Measurements from ENCODE around the gene ABHD17A. TPM values are rescaled to one million over a fixed set of nuclear protein-coding genes. Genes with fewer than 3 reads are reported as not detected.

ABHD17A gene
- total RNA-seq, 1 donor from 2014 or later, result 20.2 TPM

DNA sequence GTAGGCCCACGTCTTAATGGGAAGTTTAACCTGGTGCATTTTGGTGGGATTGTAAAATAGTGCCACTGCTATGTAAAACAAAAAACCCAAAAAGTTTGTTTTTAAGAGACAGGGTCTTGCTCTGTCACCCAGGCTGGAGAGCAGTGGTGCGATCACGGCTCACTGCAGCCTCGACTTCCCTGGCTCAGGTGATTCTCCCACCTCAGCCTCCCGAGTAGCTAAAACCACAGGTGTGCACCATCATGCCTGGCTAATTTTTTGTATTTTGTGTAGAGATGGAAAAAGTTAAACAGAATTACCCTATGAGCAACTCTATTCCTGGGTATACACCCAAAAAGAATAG, 36.2 kb downstream of the ABHD17A start:
- Mint-ChIP-seq H3K27me3 (ENCODE audit: insufficient read depth, low read depth) (no peaks in the 10 kb centered on the region), H3K36me3 (no peaks in the 10 kb centered on the region), H3K4me3 (peak overlapping the region; percentile 85), H3K9me3 (no peaks in the 10 kb centered on the region), H3K4me1 (peaks cover 24% of the 10 kb centered on the region), H3K27ac (peak overlapping the region; percentile 32)
- H2AFZ ChIP-seq (replicated peaks), result no peak overlapping the region
- H3K36me3 ChIP-seq, result no peaks in the 10 kb centered on the region
- H3K4me3 ChIP-seq, result peak overlapping the region; percentile 100
- H3K9me3 ChIP-seq (ENCODE audit: low read depth), result no peaks in the 10 kb centered on the region
- H3K4me2 ChIP-seq, result no peak overlapping the region
- H3K27me3 ChIP-seq, result no peaks in the 10 kb centered on the region
- H3K4me1 ChIP-seq, result peaks cover 14% of the 10 kb centered on the region
- H4K20me1 ChIP-seq (ENCODE audit: low read depth), result peaks cover 60% of the 10 kb centered on the region
- H3K9ac ChIP-seq, result no peak overlapping the region
- H3K27ac ChIP-seq, result no peak overlapping the region
- H3F3A ChIP-seq (ENCODE audit: low read depth), result peaks cover 17% of the 10 kb centered on the region
- H3K79me2 ChIP-seq (ENCODE audit: low read depth), result peaks cover 54% of the 10 kb centered on the region
- no peak for DNase-seq (ENCODE audit: low spot score)
- TF ChIP-seq, protein P1, sequence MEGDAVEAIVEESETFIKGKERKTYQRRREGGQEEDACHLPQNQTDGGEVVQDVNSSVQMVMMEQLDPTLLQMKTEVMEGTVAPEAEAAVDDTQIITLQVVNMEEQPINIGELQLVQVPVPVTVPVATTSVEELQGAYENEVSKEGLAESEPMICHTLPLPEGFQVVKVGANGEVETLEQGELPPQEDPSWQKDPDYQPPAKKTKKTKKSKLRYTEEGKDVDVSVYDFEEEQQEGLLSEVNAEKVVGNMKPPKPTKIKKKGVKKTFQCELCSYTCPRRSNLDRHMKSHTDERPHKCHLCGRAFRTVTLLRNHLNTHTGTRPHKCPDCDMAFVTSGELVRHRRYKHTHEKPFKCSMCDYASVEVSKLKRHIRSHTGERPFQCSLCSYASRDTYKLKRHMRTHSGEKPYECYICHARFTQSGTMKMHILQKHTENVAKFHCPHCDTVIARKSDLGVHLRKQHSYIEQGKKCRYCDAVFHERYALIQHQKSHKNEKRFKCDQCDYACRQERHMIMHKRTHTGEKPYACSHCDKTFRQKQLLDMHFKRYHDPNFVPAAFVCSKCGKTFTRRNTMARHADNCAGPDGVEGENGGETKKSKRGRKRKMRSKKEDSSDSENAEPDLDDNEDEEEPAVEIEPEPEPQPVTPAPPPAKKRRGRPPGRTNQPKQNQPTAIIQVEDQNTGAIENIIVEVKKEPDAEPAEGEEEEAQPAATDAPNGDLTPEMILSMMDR (IDR thresholded peaks at IDR 0.05), result no peak
- TF ChIP-seq EZH2phosphoT487 (IDR thresholded peaks at IDR 0.05), result no peak
- no peak for TF ChIP-seq EZH2 (IDR thresholded peaks at IDR 0.05)

DNA sequence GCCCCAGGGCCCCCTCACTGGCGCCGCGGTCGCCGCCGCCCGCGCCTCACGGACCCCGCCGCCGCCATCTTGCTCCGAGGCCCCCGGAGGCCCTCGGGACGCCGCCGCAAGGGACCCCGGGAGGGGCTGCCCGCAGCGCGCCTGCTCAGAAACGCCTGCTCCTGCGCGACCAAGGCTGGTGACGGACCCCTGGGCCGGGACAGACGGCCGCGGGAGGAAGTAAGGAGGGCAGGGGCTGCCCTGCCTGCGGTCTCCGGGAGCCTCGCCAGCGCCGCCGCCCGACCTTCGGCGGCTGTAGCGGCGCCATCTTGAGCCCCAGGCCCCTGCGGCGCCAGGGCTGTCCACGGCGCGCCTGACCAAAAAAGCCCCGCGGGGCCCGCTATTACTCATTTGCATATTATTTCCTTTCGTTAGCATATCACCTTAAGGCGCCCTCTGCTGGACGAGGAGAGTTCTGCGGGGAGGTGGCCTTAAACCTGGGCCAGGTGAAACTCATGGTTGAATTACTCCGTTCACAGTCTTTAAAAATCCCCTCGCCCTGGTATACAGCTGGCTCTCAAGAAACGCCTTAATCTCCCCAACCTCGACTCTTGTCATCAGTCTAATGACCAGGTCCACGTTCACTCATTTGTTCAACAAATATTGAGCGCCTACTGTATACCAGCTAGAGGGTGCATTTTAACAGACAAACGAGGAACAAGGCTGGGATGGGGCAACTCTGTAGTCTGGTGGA, 36.7 kb downstream of the ABHD17A start, which contains the start of gene REXO1:
Gene REXO1 (minus strand): TSS at position 85 of the 733 bp plus-strand sequence. CDS start 125 bp downstream, outside the sequence.
- Histone ChIP-seq H4K20me1 (ENCODE audit: low read depth) (peaks cover 60% of the 10 kb centered on the region), H3K27me3 (no peaks in the 10 kb centered on the region), H3K4me1 (peaks cover 11% of the 10 kb centered on the region), H3K9ac (peak within 1 kb of the TSS; percentile 99), H2AFZ (replicated peaks) (peak within 1 kb of the TSS; percentile 94), H3K27ac (peak within 1 kb of the TSS; percentile 100), H3K79me2 (ENCODE audit: low read depth) (peaks cover 54% of the 10 kb centered on the region), H3F3A (ENCODE audit: low read depth) (peaks cover 15% of the 10 kb centered on the region), H3K36me3 (no peaks in the 10 kb centered on the region), H3K4me2 (peak within 1 kb of the TSS; percentile 99), H3K4me3 (peak within 1 kb of the TSS; percentile 100), H3K9me3 (ENCODE audit: low read depth) (no peaks in the 10 kb centered on the region)
- H3K27me3 Mint-ChIP-seq (ENCODE audit: insufficient read depth, low read depth), result no peaks in the 10 kb centered on the region
- TF ChIP-seq, protein P1 (IDR thresholded peaks at IDR 0.05), result peak; percentile 93
- TF ChIP-seq EZH2 (IDR thresholded peaks at IDR 0.05) (no peak), EZH2phosphoT487 (IDR thresholded peaks at IDR 0.05) (no peak)
- H3K9me3 Mint-ChIP-seq, result no peaks in the 10 kb centered on the region
- peak; percentile 95 for DNase-seq (ENCODE audit: low spot score)
- peaks cover 24% of the 10 kb centered on the region for H3K4me1 Mint-ChIP-seq
- peak within 1 kb of the TSS; percentile 95 for H3K4me3 Mint-ChIP-seq
- H3K27ac Mint-ChIP-seq, result peak within 1 kb of the TSS; percentile 97
- H3K36me3 Mint-ChIP-seq, result no peaks in the 10 kb centered on the region

DNA sequence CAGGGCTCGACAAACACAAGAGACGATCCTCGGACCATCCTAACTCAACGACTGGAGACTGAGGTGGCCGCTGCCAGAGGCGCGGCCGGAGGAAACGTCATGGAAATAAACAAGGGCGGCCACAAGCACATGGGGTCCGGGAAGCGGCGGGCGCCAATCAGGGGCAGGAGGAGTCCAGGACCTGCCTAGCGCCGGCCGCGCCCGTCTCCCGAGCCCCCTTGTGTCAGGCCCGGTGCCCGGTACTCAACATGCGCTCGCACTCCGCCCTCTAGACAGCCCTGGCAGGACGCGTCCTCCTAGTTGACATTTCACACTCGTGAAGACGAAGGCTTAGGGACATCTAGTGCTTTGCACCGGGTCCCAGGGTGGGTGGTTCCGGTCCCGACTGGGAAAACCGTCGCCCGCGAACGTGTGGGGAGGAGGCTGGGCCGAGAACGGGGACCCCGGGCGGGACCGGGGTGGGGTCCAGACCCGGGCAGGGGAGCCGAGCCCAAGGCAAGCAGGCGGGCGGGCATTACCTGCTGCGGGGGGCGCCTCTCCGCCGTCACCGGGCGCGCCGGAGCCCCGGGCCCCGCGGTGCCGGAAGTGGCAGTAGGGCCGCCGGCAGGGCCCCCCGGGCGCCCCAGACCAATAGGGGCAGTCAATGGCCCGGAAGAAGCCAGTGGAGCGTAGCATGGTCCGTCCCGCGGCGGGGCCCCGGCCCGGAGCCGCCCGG, 37.5 kb downstream of the ABHD17A start:
- Mint-ChIP-seq H3K27ac (peak overlapping the region; percentile 97), H3K27me3 (ENCODE audit: insufficient read depth, low read depth) (no peaks in the 10 kb centered on the region), H3K9me3 (no peaks in the 10 kb centered on the region), H3K4me3 (peak overlapping the region; percentile 95), H3K4me1 (peaks cover 21% of the 10 kb centered on the region), H3K36me3 (no peaks in the 10 kb centered on the region)
- Histone ChIP-seq H3K79me2 (ENCODE audit: low read depth) (peaks cover 54% of the 10 kb centered on the region), H3K4me2 (peak overlapping the region; percentile 99), H3K36me3 (no peaks in the 10 kb centered on the region), H3K4me3 (peak overlapping the region; percentile 100), H3F3A (ENCODE audit: low read depth) (peaks cover 15% of the 10 kb centered on the region), H3K27ac (peak overlapping the region; percentile 100), H3K9me3 (ENCODE audit: low read depth) (no peaks in the 10 kb centered on the region), H3K9ac (peak overlapping the region; percentile 99), H3K4me1 (peaks cover 9% of the 10 kb centered on the region), H4K20me1 (ENCODE audit: low read depth) (peaks cover 60% of the 10 kb centered on the region), H3K27me3 (no peaks in the 10 kb centered on the region), H2AFZ (replicated peaks) (peak overlapping the region; percentile 94)
- TF ChIP-seq EZH2 (IDR thresholded peaks at IDR 0.05) (no peak), EZH2phosphoT487 (IDR thresholded peaks at IDR 0.05) (no peak)
- TF ChIP-seq, protein P1 (IDR thresholded peaks at IDR 0.05), result no peak
- peak; percentile 72 for DNase-seq (ENCODE audit: low spot score)

Data from neural progenitor cell (in vitro differentiated cells).